GM12878 (cell line): ENCODE data around the gene AK5. TPM values are rescaled to one million over a fixed set of nuclear protein-coding genes. Genes with fewer than 3 reads are reported as not detected.

ENCODE experiments used
- ATAC-seq: fragments of 200-7000 bp; cut with Tn5 transposase; 3 replicates; pipeline ENCODE4 v1.9.1; 2020; ENCODE audit warnings: mild to moderate bottlenecking, moderate library complexity
- BruUV-seq: library from RNA; stranded (reverse); fragments of 400-500 nt; replicated peaks from 2 replicates; lab custom pipeline; 2021; lab: Mats Ljungman, UMichigan
- CTCF ChIA-PET: fragments of 300-600 bp; sonication (Branson Sonifier 250); formaldehyde crosslinking; extraction: SDS; loops from one replicate; lab custom pipeline; 2021; ENCODE audit warnings: inconsistent platforms; lab: Yijun Ruan, JAX
- POLR2A ChIA-PET: fragments of 350-600 bp; formaldehyde crosslinking; extraction: SDS; loops from one replicate; lab custom pipeline; 2021; ENCODE audit warnings: inconsistent platforms; lab: Charles Lee
- RAD21 ChIA-PET: fragments of 300-600 bp; sonication (Branson Sonifier 250); formaldehyde crosslinking; loops from one replicate; lab custom pipeline; 2023; ENCODE audit warnings: antibody characterized with exemption; ENCODE audit not compliant: unreplicated experiment; lab: Charles Lee
- SMC1A ChIA-PET: fragments of 300-600 bp; sonication (Branson Sonifier 250); formaldehyde crosslinking; loops from one replicate; lab custom pipeline; 2023; ENCODE audit not compliant: unreplicated experiment, uncharacterized antibody; lab: Charles Lee
- DNase-seq: peaks from one replicate; pipeline ENCODE4 v3.0.0-alpha.2; 2011; ENCODE audit warnings: low read depth, low spot score
- FAIRE-seq: peaks from 3 replicates; lab custom pipeline; 2011; peaks lifted over from hg19 to GRCh38; lab: Jason Lieb, UNC
- H2AFZ ChIP-seq: 2 replicates; pipeline ENCODE4 v1.6.0; 2011; ENCODE audit warnings: low read depth, low read length, control low read depth; ENCODE audit not compliant: control insufficient read depth
- H3K27ac ChIP-seq: 2 replicates; pipeline ENCODE4 v1.5.1; 2011; ENCODE audit warnings: control low read depth; ENCODE audit not compliant: control insufficient read depth, insufficient read depth
- H3K27me3 ChIP-seq, 2 experiments: replicated peaks in 1 of 2; 2 replicates each; pipeline versions ENCODE4 v1.6.0 to v1.6.1; 2011; ENCODE audit warnings: low read length in 1 of 2; ENCODE audit not compliant: control insufficient read depth in 2 of 2, insufficient read depth in 2 of 2
- H3K36me3 ChIP-seq, 2 experiments: 2 replicates each; pipeline ENCODE4 v1.5.1; 2011; ENCODE audit warnings: low read length in 1 of 2; ENCODE audit not compliant: control insufficient read depth in 2 of 2, insufficient read depth in 2 of 2
- H3K4me1 ChIP-seq: 2 replicates; pipeline ENCODE4 v1.6.1; 2011; ENCODE audit warnings: mild to moderate bottlenecking, low read length, moderate library complexity, mixed read lengths; ENCODE audit not compliant: control insufficient read depth, insufficient read depth
- H3K4me2 ChIP-seq: 2 replicates; pipeline ENCODE4 v1.6.0; 2011; ENCODE audit warnings: control low read depth; ENCODE audit not compliant: control insufficient read depth, insufficient read depth
- H3K4me3 ChIP-seq: fragments of 200-600 bp; sonication (generic); 2 replicates; pipeline ENCODE4 v1.5.1; 2016
- H3K79me2 ChIP-seq: 2 replicates; pipeline ENCODE4 v1.6.0; 2011; ENCODE audit warnings: low read length; ENCODE audit not compliant: control insufficient read depth, insufficient read depth
- H3K9ac ChIP-seq: 2 replicates; pipeline ENCODE4 v1.8.0; 2011; ENCODE audit warnings: low read length, control low read depth, mixed read lengths; ENCODE audit not compliant: control insufficient read depth, insufficient read depth
- H3K9me3 ChIP-seq: replicated peaks from 3 replicates; pipeline ENCODE4 v1.5.1; 2011; ENCODE audit warnings: mild to moderate bottlenecking, low read length; ENCODE audit not compliant: control insufficient read depth, insufficient read depth
- H4K20me1 ChIP-seq: 2 replicates; pipeline ENCODE4 v1.6.0; 2011; ENCODE audit not compliant: control insufficient read depth, insufficient read depth
- CBFB ChIP-seq: IDR thresholded peaks from 2 replicates; pipeline ENCODE4 v1.6.1; 2016; ENCODE audit warnings: antibody characterized with exemption, low read depth
- E2F4 ChIP-seq: IDR thresholded peaks from 2 replicates; pipeline ENCODE4 v1.6.1; 2012; ENCODE audit warnings: low read depth, low read length, improper control_type of control experiment
- HCFC1 ChIP-seq: fragments of 150-350 bp; IDR thresholded peaks from 2 replicates; pipeline ENCODE4 v1.6.1; 2014; ENCODE audit warnings: low read length
- HDGF ChIP-seq: fragments of 450-650 bp; IDR thresholded peaks from 2 replicates; pipeline ENCODE4 v1.6.1; 2016; ENCODE audit warnings: antibody characterized with exemption
- KLF5 ChIP-seq: fragments of 450-650 bp; IDR thresholded peaks from 2 replicates; pipeline ENCODE4 v1.6.1; 2014; ENCODE audit warnings: mild to moderate bottlenecking; ENCODE audit not compliant: partially characterized antibody
- ZNF207 ChIP-seq: fragments of 450-650 bp; IDR thresholded peaks from 2 replicates; pipeline ENCODE4 v1.6.1; 2014; ENCODE audit warnings: antibody characterized with exemption, mild to moderate bottlenecking, borderline replicate concordance
- WGBS: methylation state at CpG from one replicate; pipeline ENCODE4 v1.1.6; 2016; ENCODE audit warnings: low lambda C conversion rate; ENCODE audit not compliant: insufficient replicate concordance, insufficient coverage; ENCODE audit errors: missing lambda C conversion rate; 5-methylcytosine and 5-hydroxymethylcytosine counted together
- in situ Hi-C: fragments of 300-500 bp; cut with MboI; formaldehyde crosslinking; loops from 9 replicates; pipeline ENCODE4 v1.14.3; 2018; ENCODE audit warnings: mixed read lengths
- intact Hi-C: fragments of 100-400 bp; cut with micrococcal nuclease; formaldehyde crosslinking; loops from one replicate; pipeline ENCODE4 v1.14.2; 2022; ENCODE audit not compliant: unreplicated experiment
- polyA plus RNA-seq, 11 experiments: library from polyadenylated mRNA; depleted of rRNA in 4 of 11; unstranded in 6 of 11; stranded (reverse) in 5 of 11; fragments of >200 nt; fragmentation: Nextera tagmentation in 4 of 11; fragmentation: Illumina TruSeq in 1 of 11; extraction: Ambion mirVana in 4 of 11; extraction: Trizol in 1 of 11; gene quantifications; 1 replicate in 1 of 11; 2 replicates in 10 of 11; pipeline versions ENCODE4 v1.2.1 to v1.2.3, GENCODE V29; 2011 to 2016; ENCODE audit warnings: inconsistent platforms in 2 of 11, missing spikeins in 2 of 11, low read depth in 1 of 11
- total RNA-seq, 4 experiments: library from RNA; depleted of rRNA in 3 of 4; stranded (reverse); fragments of >200 nt in 3 of 4; fragmentation: Illumina TruSeq in 1 of 4; extraction: Trizol in 1 of 4; gene quantifications; 2 replicates each; pipeline versions ENCODE4 v1.2.1 to v1.2.3, GENCODE V29; 2013 to 2021
- TF ChIP-seq, protein P1 (sequence below): fragments of 450-650 bp; IDR thresholded peaks from 2 replicates; pipeline ENCODE4 v1.6.1; 2017; ENCODE audit warnings: low read depth, mild to moderate bottlenecking, moderate library complexity

Gene AK5
- total and polyA plus RNA-seq, 10 of the 15 experiments (the other 5 are each of a cell fraction or from before 2014, with no cell fraction given) = 0.08 to 0.33 TPM; not detected in 8

DNA sequence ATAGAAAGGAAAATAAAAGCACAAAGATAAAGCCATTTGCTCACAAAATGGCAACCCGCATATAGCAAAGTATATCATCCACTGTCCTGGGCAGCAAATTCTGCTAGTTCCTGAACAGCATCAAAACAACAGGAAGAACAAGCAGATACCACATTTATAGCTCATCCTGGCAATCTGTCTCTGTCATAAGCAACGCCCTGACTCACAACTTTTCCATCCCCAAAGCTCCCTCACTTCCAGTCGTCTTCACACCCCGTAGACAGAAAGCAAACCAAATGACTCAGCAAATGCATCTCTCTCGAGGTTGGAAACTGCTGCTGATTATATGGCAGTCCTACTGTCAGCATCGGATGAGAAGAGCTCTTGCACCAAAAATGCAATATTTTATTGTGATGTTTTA is 65.8 kb downstream of the AK5 start:
- no peak overlapping the region for H3K9ac ChIP-seq
- SMC1A ChIA-PET = no interaction called here
- no peak for TF ChIP-seq HDGF
- TF ChIP-seq, protein P1, sequence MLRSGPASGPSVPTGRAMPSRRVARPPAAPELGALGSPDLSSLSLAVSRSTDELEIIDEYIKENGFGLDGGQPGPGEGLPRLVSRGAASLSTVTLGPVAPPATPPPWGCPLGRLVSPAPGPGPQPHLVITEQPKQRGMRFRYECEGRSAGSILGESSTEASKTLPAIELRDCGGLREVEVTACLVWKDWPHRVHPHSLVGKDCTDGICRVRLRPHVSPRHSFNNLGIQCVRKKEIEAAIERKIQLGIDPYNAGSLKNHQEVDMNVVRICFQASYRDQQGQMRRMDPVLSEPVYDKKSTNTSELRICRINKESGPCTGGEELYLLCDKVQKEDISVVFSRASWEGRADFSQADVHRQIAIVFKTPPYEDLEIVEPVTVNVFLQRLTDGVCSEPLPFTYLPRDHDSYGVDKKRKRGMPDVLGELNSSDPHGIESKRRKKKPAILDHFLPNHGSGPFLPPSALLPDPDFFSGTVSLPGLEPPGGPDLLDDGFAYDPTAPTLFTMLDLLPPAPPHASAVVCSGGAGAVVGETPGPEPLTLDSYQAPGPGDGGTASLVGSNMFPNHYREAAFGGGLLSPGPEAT = no peak
- TF ChIP-seq CBFB = no peak
- no peak for TF ChIP-seq ZNF207
- no peak for TF ChIP-seq E2F4
- no peak for TF ChIP-seq KLF5
- TF ChIP-seq HCFC1 = no peak
- TF ChIP-seq, all 136 proteins: peak for 0
- ATAC-seq = no peak
- CTCF ChIA-PET = no interaction called here
- Histone ChIP-seq H3K27me3 (no peaks in the 10 kb centered on the region), H3K4me1 (no peaks in the 10 kb centered on the region), H3K4me2 (no peak overlapping the region), H3K27ac (no peak overlapping the region), H4K20me1 (no peaks in the 10 kb centered on the region), H3K9me3 (no peaks in the 10 kb centered on the region), H2AFZ (no peak overlapping the region), H3K79me2 (no peaks in the 10 kb centered on the region), H3K36me3 (no peaks in the 10 kb centered on the region), H3K4me3 (no peak overlapping the region)
- intact Hi-C loops (no loop called here), in situ Hi-C loops (no loop called here)
- POLR2A ChIA-PET = no interaction called here
- RAD21 ChIA-PET = no interaction called here
- 10% methylated on average over 6 of the region's 6 CpGs for WGBS
- BruUV-seq = no TSS peak
- no peak for FAIRE-seq
- DNase-seq = no peak
